NCI-H146 treated with DMSO at 0.1 percent for 48 hours (cell line): ENCODE results near the gene RNU6-9.

Source experiments
- DNase-seq: peaks from one replicate; lab custom pipeline; 2025; ENCODE audit not compliant: unreplicated experiment; lab: John Stamatoyannopoulos, UW

RNU6-9 gene

GRCh38 chr19:897442-898039 is 4.3 kb downstream of the RNU6-9 start:
- no peak for DNase-seq

- DNase-seq, result peak; percentile 40
Measured at GRCh38 chr19:898663-899062, 5.4 kb downstream of the RNU6-9 start.

GRCh38 chr19:899336-900042 is 6.2 kb downstream of the RNU6-9 start:
- DNase-seq, result no peak

- DNase-seq, result no peak
Measured at GRCh38 chr19:900043-900301, 6.7 kb downstream of the RNU6-9 start.

GRCh38 chr19:900302-901111 is 7.2 kb downstream of the RNU6-9 start:
- DNase-seq, result no peak

- DNase-seq, result no peak
Measured at GRCh38 chr19:901216-902092, 8.2 kb downstream of the RNU6-9 start.

GRCh38 chr19:902093-902370 is 8.7 kb downstream of the RNU6-9 start:
- no peak for DNase-seq

GRCh38 chr19:902446-903226 is 9.4 kb downstream of the RNU6-9 start:
- DNase-seq, result no peak

GRCh38 chr19:903266-903797 is 10.0 kb downstream of the RNU6-9 start:
- DNase-seq, result peak; percentile 44

GRCh38 chr19:904545-904944 is 11.3 kb downstream of the RNU6-9 start:
- DNase-seq, result no peak

- no peak for DNase-seq
Measured at GRCh38 chr19:906480-906879, 13.2 kb downstream of the RNU6-9 start.

- DNase-seq, result no peak
Measured at GRCh38 chr19:907183-907853, 14.0 kb downstream of the RNU6-9 start.

GRCh38 chr19:911197-912033 is 18.1 kb downstream of the RNU6-9 start:
- DNase-seq, result no peak

GRCh38 chr19:912181-913079 is 19.1 kb downstream of the RNU6-9 start:
- no peak for DNase-seq

- no peak for DNase-seq
Measured at GRCh38 chr19:913080-913748, 19.9 kb downstream of the RNU6-9 start, which contains the start of gene R3HDM4. Gene R3HDM4, minus strand, starts transcription at chr19:913219. Its CDS starts 62 bp downstream, at chr19:913157.

GRCh38 chr19:916645-917322 is 23.5 kb downstream of the RNU6-9 start:
- DNase-seq, result peak; percentile 11
